Measurements from ENCODE around the gene DECR2. TPM values are rescaled to one million over a fixed set of nuclear protein-coding genes. Genes with fewer than 3 reads are reported as not detected.

The DECR2 gene
- total and polyA plus RNA-seq, 2 of the 13 experiments (the other 11 are each of a cell fraction or from before 2014, with no cell fraction given) = 36.3 to 44.6 TPM

DNA sequence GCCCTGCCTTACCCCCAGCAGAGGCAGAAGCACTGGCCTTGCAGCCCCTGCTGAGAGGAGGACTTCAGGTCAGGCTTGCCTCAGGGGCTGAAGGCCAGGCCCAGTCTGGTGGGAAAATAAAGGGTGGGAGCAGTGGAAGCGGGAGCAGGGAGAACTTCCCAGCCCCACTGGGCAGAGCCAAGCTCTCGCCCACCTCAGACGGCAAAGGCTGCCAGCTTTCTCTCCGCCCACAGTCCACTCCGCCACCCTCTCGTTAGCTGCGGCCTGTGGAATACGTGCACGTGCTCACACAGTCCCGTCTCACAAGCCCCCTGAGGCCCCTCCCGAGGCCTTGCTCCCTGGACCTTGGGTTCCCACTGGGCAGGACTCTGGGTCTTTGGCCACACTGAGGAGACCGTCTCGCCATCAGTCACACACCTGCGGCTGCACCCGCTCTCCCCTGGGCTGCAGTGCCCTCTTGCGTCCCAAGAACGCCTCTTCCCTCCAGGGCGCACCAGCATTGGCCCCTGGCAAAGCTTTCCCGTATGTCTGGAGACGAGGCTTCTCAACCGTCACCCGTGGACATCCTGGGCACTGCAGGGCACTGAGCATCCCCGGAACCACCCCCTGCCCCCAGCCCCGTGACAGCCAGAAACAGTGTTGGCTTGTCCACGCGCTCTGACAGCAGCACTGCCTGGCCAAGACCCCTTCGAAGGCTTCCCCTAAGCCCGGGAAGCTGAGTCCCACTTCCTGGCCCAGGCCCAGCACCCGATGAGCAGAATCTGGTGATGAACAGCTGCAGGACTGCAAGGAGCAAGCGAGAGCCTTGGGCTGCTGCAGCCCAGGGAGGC, 39.6 kb upstream of the DECR2 start (continued):
- TF ChIP-seq SOX13 (IDR thresholded peaks at IDR 0.05) (no peak), SOX13 (CRISPR knock-in tag; conservative IDR thresholded peaks at IDR 0.05 in 1 of 2, IDR thresholded peaks at IDR 0.05 in 1 of 2) (peak in 1 of 2 experiments; percentile 12; a peak in 1 of 4 replicates), YEATS2 (CRISPR knock-in tag; IDR thresholded peaks at IDR 0.05; ENCODE audit: borderline replicate concordance) (peak; percentile 27; the same call in 1 of the 2 replicates), ZNF574 (CRISPR knock-in tag; IDR thresholded peaks at IDR 0.05) (peak; percentile 70), ZNF468 (CRISPR knock-in tag; IDR thresholded peaks at IDR 0.05) (no peak), PATZ1 (CRISPR knock-in tag; IDR thresholded peaks at IDR 0.05) (peak; percentile 85), FOXJ3 (CRISPR knock-in tag; IDR thresholded peaks at IDR 0.05; ENCODE audit: borderline replicate concordance) (no peak), ARNT (IDR thresholded peaks at IDR 0.05) (no peak), KLF13 (CRISPR knock-in tag; IDR thresholded peaks at IDR 0.05) (no peak), TEAD2 (CRISPR knock-in tag; IDR thresholded peaks at IDR 0.05) (no peak), ZSCAN9 (CRISPR knock-in tag; IDR thresholded peaks at IDR 0.05; ENCODE audit: borderline replicate concordance) (no peak), ZNF280D (CRISPR knock-in tag; IDR thresholded peaks at IDR 0.05) (0 out of 2 replicates have a peak, but pooled peaks have one; percentile 63), ZNF234 (CRISPR knock-in tag; conservative IDR thresholded peaks at IDR 0.05) (no peak), DNMT1 (CRISPR knock-in tag; IDR thresholded peaks at IDR 0.05) (no peak), ZNF761 (CRISPR knock-in tag; conservative IDR thresholded peaks at IDR 0.05) (0 out of 2 replicates have a peak, but pooled peaks have one; percentile 44), ZNF510 (CRISPR knock-in tag; IDR thresholded peaks at IDR 0.05; ENCODE audit: low read depth) (no peak; the same call in 1 of the 2 replicates), NBN (conservative IDR thresholded peaks at IDR 0.05) (no peak), NPAS2 (CRISPR knock-in tag; IDR thresholded peaks at IDR 0.05; ENCODE audit: borderline replicate concordance) (no peak), ZNF740 (CRISPR knock-in tag; IDR thresholded peaks at IDR 0.05) (no peak), ZNF790 (CRISPR knock-in tag; IDR thresholded peaks at IDR 0.05; ENCODE audit: borderline replicate concordance) (no peak), MTA3 (CRISPR knock-in tag; IDR thresholded peaks at IDR 0.05) (no peak)
- TF ChIP-seq, protein P1, sequence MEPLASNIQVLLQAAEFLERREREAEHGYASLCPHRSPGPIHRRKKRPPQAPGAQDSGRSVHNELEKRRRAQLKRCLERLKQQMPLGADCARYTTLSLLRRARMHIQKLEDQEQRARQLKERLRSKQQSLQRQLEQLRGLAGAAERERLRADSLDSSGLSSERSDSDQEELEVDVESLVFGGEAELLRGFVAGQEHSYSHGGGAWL (CRISPR knock-in tag; IDR thresholded peaks at IDR 0.05) = no peak

Data from HepG2 (cell line).